NCI-H1694 (cell line): Measurements from ENCODE around the gene PIK3IP1.
"Not testable (repeated sequence)": the region's sequence is repeated elsewhere in the genome, so short reads cannot be mapped to it uniquely, and the experiment has no call there.

Source experiments
- DNase-seq: peaks from one replicate; lab custom pipeline; 2025; lab: John Stamatoyannopoulos, UW

Gene PIK3IP1

GRCh38 chr22:31292236-31292989 is at the start of gene PIK3IP1:
PIK3IP1 (minus strand) TSS chr22:31292488; CDS start chr22:31292344, 144 bp downstream.
- peak; percentile 76 for DNase-seq

- DNase-seq = no peak
These were observed 49.2 kb upstream of the PIK3IP1 start for GRCh38 chr22:31341386-31342088.

- no peak for DNase-seq
These were observed 48.5 kb upstream of the PIK3IP1 start for GRCh38 chr22:31340765-31341247.

- no peak for DNase-seq
These were observed 48.1 kb upstream of the PIK3IP1 start for GRCh38 chr22:31340360-31340759.

GRCh38 chr22:31339148-31339832 is 47.0 kb upstream of the PIK3IP1 start:
- no peak for DNase-seq

- DNase-seq = no peak
These were observed 44.9 kb upstream of the PIK3IP1 start for GRCh38 chr22:31337178-31337577.

GRCh38 chr22:31334329-31334728 is 42.0 kb upstream of the PIK3IP1 start:
- DNase-seq = no peak

- no peak for DNase-seq
These were observed 41.4 kb upstream of the PIK3IP1 start for GRCh38 chr22:31333641-31334040.

- DNase-seq = no peak
These were observed 40.6 kb upstream of the PIK3IP1 start for GRCh38 chr22:31332886-31333285.

GRCh38 chr22:31332010-31332409 is 39.7 kb upstream of the PIK3IP1 start:
- DNase-seq = no peak

- no peak for DNase-seq
These were observed 37.3 kb upstream of the PIK3IP1 start for GRCh38 chr22:31329453-31330215.

GRCh38 chr22:31329029-31329428 is 36.7 kb upstream of the PIK3IP1 start:
- DNase-seq = no peak

GRCh38 chr22:31328544-31328960 is 36.3 kb upstream of the PIK3IP1 start:
- no peak for DNase-seq

- DNase-seq = no peak
These were observed 35.7 kb upstream of the PIK3IP1 start for GRCh38 chr22:31327806-31328543.

- DNase-seq = no peak
These were observed 34.6 kb upstream of the PIK3IP1 start for GRCh38 chr22:31326877-31327276.

- no peak for DNase-seq
These were observed 31.6 kb upstream of the PIK3IP1 start for GRCh38 chr22:31323578-31324550.

- DNase-seq = no peak
These were observed 29.1 kb upstream of the PIK3IP1 start for GRCh38 chr22:31321421-31321820.

- not testable (repeated sequence) for DNase-seq
These were observed 21.9 kb upstream of the PIK3IP1 start for GRCh38 chr22:31314220-31314619.

GRCh38 chr22:31313366-31314147 is 21.3 kb upstream of the PIK3IP1 start:
- peak; percentile 35 for DNase-seq
